Activated CD4-positive, alpha-beta T cell treated with anti-CD3 and anti-CD28 coated beads, Interleukin-2, amount 50 U/mL, for 1 hour (primary cell): ENCODE data around the gene COPB2.

Experiments
- DNase-seq: peaks from one replicate; pipeline ENCODE4 v3.0.0-alpha.2; 2020

The COPB2 gene

GRCh38 chr3:139326131-139326530, 63.3 kb downstream of the COPB2 start:
- no peak for DNase-seq

- no peak for DNase-seq
Observed at GRCh38 chr3:139325551-139325950, 63.9 kb downstream of the COPB2 start.

GRCh38 chr3:139324456-139324855, 65.0 kb downstream of the COPB2 start:
- no peak for DNase-seq

DNA sequence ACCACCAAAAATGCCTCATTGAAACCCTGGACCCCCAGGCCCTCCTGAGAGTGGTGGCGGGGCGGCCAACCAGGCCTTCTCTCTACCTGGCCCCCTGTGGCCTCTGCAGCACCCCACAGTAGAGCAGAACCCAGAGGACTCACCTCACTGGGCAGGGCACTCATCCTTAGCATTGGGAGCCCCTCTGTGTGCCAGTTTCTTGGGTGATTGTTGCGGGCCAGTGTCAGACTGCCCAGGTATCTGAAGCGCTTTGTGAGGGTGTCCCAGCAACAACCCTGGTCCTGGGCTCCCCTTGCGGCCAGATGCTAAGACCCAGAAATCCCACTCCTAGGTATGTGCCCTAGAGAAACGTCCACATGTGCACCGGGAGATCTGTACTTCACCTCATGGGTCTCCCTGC, 66.3 kb downstream of the COPB2 start:
- no peak for DNase-seq

DNA sequence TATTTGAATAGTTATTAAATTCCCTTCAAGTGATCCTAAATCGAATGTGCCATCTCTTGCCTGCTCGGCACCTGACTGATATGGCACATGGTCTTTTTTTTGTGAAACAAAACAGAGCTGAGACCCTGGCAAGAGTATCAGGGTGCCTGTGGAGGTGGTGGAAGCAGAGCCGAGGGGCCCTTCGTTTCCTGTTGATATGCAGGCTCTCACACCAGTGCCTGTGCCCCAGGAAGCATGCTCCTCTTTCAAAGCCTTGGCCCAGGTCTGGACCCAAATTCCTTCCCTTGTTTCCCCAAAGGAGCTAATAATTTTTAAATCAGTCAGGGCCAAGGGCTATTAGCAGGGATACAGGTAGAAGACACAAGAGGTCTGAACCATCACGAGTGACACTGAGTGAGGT, 67.1 kb downstream of the COPB2 start:
- no peak for DNase-seq

- no peak for DNase-seq
Observed at GRCh38 chr3:139320551-139321309, 68.7 kb downstream of the COPB2 start.

GRCh38 chr3:139319428-139320402, 69.7 kb downstream of the COPB2 start:
- DNase-seq = no peak

- no peak for DNase-seq
Observed at GRCh38 chr3:139318826-139319225, 70.6 kb downstream of the COPB2 start.

GRCh38 chr3:139318431-139318816, 71.0 kb downstream of the COPB2 start:
- DNase-seq = no peak

- no peak for DNase-seq
Observed at GRCh38 chr3:139317660-139318430, 71.6 kb downstream of the COPB2 start.

GRCh38 chr3:139317215-139317614, 72.2 kb downstream of the COPB2 start:
- DNase-seq = no peak

GRCh38 chr3:139313921-139314320, 75.5 kb downstream of the COPB2 start:
- no peak for DNase-seq

DNA sequence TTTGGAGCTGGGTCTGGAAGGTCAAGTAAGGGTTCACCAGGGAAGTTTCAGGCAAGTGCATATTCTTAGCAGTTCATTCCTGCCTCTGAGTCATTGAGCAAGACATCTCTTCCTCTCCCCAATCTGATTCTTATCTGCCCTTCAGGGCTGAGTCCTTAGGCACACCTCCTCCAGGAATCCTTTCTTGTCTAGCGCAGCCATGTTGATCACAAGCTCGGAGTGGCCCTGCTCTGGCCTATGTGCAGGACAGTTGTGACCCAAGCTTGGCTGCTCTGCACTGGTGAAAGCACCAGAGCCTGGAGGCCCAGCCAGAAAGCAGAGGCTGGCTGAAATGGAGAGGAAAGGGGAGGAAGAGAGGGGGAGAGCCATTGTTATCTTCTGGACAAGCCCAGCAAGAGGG, 76.5 kb downstream of the COPB2 start:
- DNase-seq = no peak

DNA sequence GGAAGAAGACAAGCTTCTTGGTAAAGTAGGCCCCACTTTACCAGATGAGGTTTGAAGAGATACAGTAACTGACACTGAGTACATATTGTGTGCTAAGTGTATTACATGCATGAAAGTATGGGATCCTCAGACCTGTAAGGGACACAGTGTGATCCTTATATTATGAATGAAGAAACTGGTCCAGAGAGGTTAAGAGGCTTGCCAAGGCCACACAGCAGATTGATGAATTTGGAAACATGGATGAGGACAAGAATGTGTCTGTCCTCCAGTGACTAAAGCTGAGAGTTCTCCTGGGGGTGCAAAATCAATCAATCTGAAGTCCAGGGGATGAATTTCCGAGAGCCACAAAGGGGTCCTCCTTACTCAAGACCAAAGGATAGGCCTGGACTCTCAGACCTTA, 77.0 kb downstream of the COPB2 start:
- no peak for DNase-seq

GRCh38 chr3:139311557-139311956, 77.9 kb downstream of the COPB2 start:
- no peak for DNase-seq

- DNase-seq = no peak
Observed at GRCh38 chr3:139310474-139310933, 78.9 kb downstream of the COPB2 start.

DNA sequence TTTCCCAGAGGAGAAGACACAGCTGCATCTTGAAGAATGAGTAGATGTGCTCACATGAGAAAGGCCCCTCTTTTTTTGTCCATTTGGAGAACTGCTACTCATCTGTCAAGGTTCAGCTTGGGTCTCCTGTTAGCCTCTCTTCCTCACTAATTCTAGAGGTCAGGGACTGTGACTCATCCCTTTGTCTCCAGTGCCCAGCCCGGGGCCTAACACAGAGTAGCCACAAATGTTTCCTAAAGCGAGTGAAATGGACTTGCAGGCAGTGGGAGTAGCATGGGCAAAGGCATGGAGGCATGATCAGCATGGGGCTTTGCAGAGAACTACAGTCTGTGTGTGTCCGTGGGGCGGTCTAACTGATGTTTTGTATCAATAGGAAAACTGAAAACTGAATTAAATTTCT, 79.6 kb downstream of the COPB2 start:
- no peak for DNase-seq

- no peak for DNase-seq
Observed at GRCh38 chr3:139309061-139309591, 80.3 kb downstream of the COPB2 start.

- no peak for DNase-seq
Observed at GRCh38 chr3:139308560-139308959, 80.9 kb downstream of the COPB2 start.

DNA sequence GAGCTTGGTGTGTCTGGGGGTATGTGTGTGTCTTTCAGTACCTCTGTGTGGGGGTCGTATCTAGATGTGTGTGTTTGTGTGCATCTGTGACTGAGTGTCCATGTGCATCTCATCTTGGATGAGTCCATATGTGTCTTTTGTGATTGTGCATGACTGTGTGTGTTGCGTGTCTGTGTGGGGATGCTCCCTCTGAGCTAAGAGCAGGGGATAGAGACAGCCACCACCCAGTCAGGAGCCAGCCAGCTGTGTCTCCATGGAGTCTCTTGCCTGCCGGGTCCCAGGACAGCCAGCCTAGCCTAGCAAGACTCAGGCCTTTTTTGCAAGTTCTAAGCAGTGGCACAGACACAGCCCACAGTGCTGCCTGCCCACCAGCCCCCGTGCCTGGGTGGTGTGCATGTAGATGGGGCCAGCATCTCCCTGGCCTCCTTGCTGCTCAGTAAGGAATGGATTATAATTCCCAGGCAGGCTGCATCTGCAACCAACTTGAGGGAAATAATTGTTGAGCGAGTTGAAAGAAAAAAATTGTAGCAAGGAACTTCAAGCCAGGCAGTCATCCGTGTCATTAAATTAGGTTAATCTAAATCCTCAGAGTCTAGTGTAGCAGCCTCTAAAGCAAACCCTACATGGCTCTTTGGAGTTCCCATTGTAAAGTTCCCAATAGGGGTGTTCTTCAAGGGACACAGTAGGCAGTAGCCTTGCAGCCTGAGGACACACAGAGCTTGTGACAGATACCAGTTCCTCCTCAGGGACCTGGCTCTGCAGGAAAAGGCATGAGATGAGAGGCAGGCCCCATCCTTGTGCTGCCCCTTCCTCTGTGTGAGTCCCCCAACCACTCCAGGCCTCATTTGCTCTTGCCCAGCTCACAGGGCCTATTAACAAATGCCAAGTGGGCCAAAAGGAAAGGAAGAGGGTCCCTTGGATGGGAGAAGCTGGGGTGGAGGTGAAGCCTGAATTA, 81.6 kb downstream of the COPB2 start:
- DNase-seq = no peak
